Motor neuron (in vitro differentiated cells): ENCODE data around the gene PWP1. TPM values are rescaled to one million over a fixed set of nuclear protein-coding genes. Genes with fewer than 3 reads are reported as not detected.

Experiments
- ATAC-seq, 8 experiments: fragments of 200-7000 bp; cut with Tn5 transposase; replicated peaks in 6 of 8; 2 replicates each; pipeline ENCODE4 v1.8.0; 2021; ENCODE audit warnings: mild to moderate bottlenecking in 8 of 8, moderate library complexity in 8 of 8
- H3K27ac ChIP-seq, 2 donors: fragments of 250-450 bp; sonication (Bioruptor Pico); 2 replicates each; pipeline ENCODE4 v1.9.0; 2021; ENCODE audit warnings: antibody characterized with exemption in 2 of 2, mild to moderate bottlenecking in 2 of 2, moderate library complexity in 1 of 2
- H3K4me1 ChIP-seq, 2 donors: fragments of 250-450 bp; sonication (Bioruptor Pico); replicated peaks in 1 of 2; 2 replicates each; pipeline ENCODE4 v1.6.1; 2021; ENCODE audit warnings: antibody characterized with exemption in 2 of 2, mild to moderate bottlenecking in 2 of 2, moderate library complexity in 1 of 2
- H3K4me3 ChIP-seq, 5 donors: fragments of 250-450 bp; sonication (Bioruptor Pico); 2 replicates each; pipeline ENCODE4 v1.9.0; 2021; ENCODE audit warnings: antibody characterized with exemption in 5 of 5, mild to moderate bottlenecking in 5 of 5, moderate library complexity in 4 of 5
- WGBS, 10 experiments: fragments of 450-650 bp; shearing (Covaris generic); methylation state at CpG; one replicate each; pipeline ENCODE4 v1.0.0; 2022; 5-methylcytosine and 5-hydroxymethylcytosine counted together
- in situ Hi-C, 9 experiments: fragments of 400-800 bp; cut with MboI; loops; one replicate each; pipeline ENCODE4 v1.15.0; 2021; ENCODE audit warnings: low sequenced_read_pairs in 9 of 9, low pct_unique_long_range_greater_than_20kb in 2 of 9; ENCODE audit not compliant: unreplicated experiment in 9 of 9
- total RNA-seq, 8 experiments: library from RNA; unstranded; fragments of 300-600 nt; gene quantifications; 2 replicates each; pipeline versions ENCODE4 v1.2.3 to v1.2.4, GENCODE V29; 2022

Gene PWP1
- total RNA-seq, 8 experiments from 2014 or later = 27.5 to 46.4 (median 39.4) TPM

- ATAC-seq = no peak
- Histone ChIP-seq H3K4me3 (no peak overlapping the region), H3K27ac (no peak overlapping the region), H3K4me1 (peaks cover 0 to 4% of the 10 kb centered on the region in 2 donors)
- WGBS, 10 experiments = 67 to 100% (median 100%) methylated on average over 1 to 4 of the region's 4 CpGs; no CpG with 5 or more reads in 4 of the 10 experiments
- in situ Hi-C loops = no loop called here
Observed at GRCh38 chr12:107657133-107657532, 28.5 kb upstream of the PWP1 start.

- ATAC-seq = no peak
- 69 to 100% (median 85%) methylated on average over 1 to 9 of the region's 9 CpGs; no CpG with 5 or more reads in 2 of the 10 experiments for WGBS, 10 experiments
- Histone ChIP-seq H3K27ac (no peak overlapping the region), H3K4me1 (peaks cover 0 to 4% of the 10 kb centered on the region in 2 donors), H3K4me3 (no peak overlapping the region)
- in situ Hi-C loops = no loop called here
Observed at GRCh38 chr12:107657621-107658020, 28.0 kb upstream of the PWP1 start.

- H3K4me1 ChIP-seq = peaks cover 0 to 4% of the 10 kb centered on the region in 2 donors
- 50 to 100% (median 61%) methylated on average over 2 to 4 of the region's 8 CpGs; no CpG with 5 or more reads in 3 of the 10 experiments for WGBS, 10 experiments
- in situ Hi-C loops = no loop called here
- no peak overlapping the region for H3K4me3 ChIP-seq
- no peak overlapping the region for H3K27ac ChIP-seq
- ATAC-seq = no peak
Observed at GRCh38 chr12:107660235-107660634, 25.4 kb upstream of the PWP1 start.

GRCh38 chr12:107660861-107661415 is 24.7 kb upstream of the PWP1 start:
- 20 to 100% (median 69%) methylated on average over 1 to 10 of the region's 12 CpGs; no CpG with 5 or more reads in 2 of the 10 experiments for WGBS, 10 experiments

GRCh38 chr12:107661830-107662229 is 23.8 kb upstream of the PWP1 start:
- no peak overlapping the region for H3K4me3 ChIP-seq
- peaks cover 0 to 4% of the 10 kb centered on the region in 2 donors for H3K4me1 ChIP-seq
- 6 to 86% (median 64%) methylated on average over 1 to 3 of the region's 3 CpGs for WGBS, 10 experiments
- no peak overlapping the region for H3K27ac ChIP-seq
- ATAC-seq = no peak
- in situ Hi-C loops = no loop called here

More at GRCh38 chr12:107660861-107661415, 24.7 kb upstream of the PWP1 start:
- Histone ChIP-seq H3K27ac (no peak overlapping the region), H3K4me3 (no peak overlapping the region), H3K4me1 (peaks cover 0 to 4% of the 10 kb centered on the region in 2 donors)
- no peak for ATAC-seq
- in situ Hi-C loops = no loop called here

GRCh38 chr12:107662484-107662883 is 23.1 kb upstream of the PWP1 start:
- in situ Hi-C loops = no loop called here
- H3K4me3 ChIP-seq = no peak overlapping the region
- whole genome bisulfite sequencing, 10 experiments = 0 to 100% (median 74%) methylated on average over 1 to 5 of the region's 6 CpGs; no CpG with 5 or more reads in 1 of the 10 experiments
- H3K4me1 ChIP-seq = peaks cover 0 to 4% of the 10 kb centered on the region in 2 donors
- ATAC-seq = no peak
- H3K27ac ChIP-seq = no peak overlapping the region

GRCh38 chr12:107663277-107663676 is 22.3 kb upstream of the PWP1 start:
- peaks cover 0 to 4% of the 10 kb centered on the region in 2 donors for H3K4me1 ChIP-seq
- no peak for ATAC-seq
- in situ Hi-C loops = no loop called here
- no peak overlapping the region for H3K27ac ChIP-seq
- H3K4me3 ChIP-seq = no peak overlapping the region
- WGBS, 10 experiments = 45 to 100% (median 80%) methylated on average over 1 to 6 of the region's 6 CpGs; no CpG with 5 or more reads in 1 of the 10 experiments

- Histone ChIP-seq H3K4me1 (no peaks in the 10 kb centered on the region), H3K4me3 (no peak overlapping the region), H3K27ac (no peak overlapping the region)
- 17 to 100% (median 88%) methylated on average over 1 of the region's 1 CpG for WGBS, 10 experiments
- in situ Hi-C loops = no loop called here
- no peak for ATAC-seq
Observed at GRCh38 chr12:107666009-107666408, 19.6 kb upstream of the PWP1 start.

GRCh38 chr12:107667464-107667863 is 18.1 kb upstream of the PWP1 start:
- in situ Hi-C loops = no loop called here
- H3K27ac ChIP-seq = no peak overlapping the region
- 36 to 100% (median 83%) methylated on average over 1 to 4 of the region's 4 CpGs; no CpG with 5 or more reads in 1 of the 10 experiments for WGBS, 10 experiments
- no peak overlapping the region for H3K4me3 ChIP-seq
- H3K4me1 ChIP-seq = no peaks in the 10 kb centered on the region
- ATAC-seq = no peak

GRCh38 chr12:107668320-107669098 is 17.1 kb upstream of the PWP1 start:
- peak in 4 of 8 experiments; percentile 49 to 80 (median 74) for ATAC-seq
- Histone ChIP-seq H3K4me3 (no peak overlapping the region), H3K27ac (no peak overlapping the region), H3K4me1 (no peaks in the 10 kb centered on the region)
- WGBS, 10 experiments = 17 to 79% (median 57%) methylated on average over 1 to 9 of the region's 9 CpGs
- in situ Hi-C loops = no loop called here

- in situ Hi-C loops = loop anchor here in 1 of 9 experiments (10.0 kb wide), 1 partner anchor 215 kb away; no protein-coding TSS in a partner anchor
- Histone ChIP-seq H3K4me3 (no peak overlapping the region), H3K27ac (no peak overlapping the region), H3K4me1 (no peaks in the 10 kb centered on the region)
- WGBS, 10 experiments = 38 to 100% (median 80%) methylated on average over 1 to 7 of the region's 8 CpGs; no CpG with 5 or more reads in 3 of the 10 experiments
- ATAC-seq = no peak
Observed at GRCh38 chr12:107669946-107670345, 15.7 kb upstream of the PWP1 start.

- Histone ChIP-seq H3K4me1 (no peaks in the 10 kb centered on the region), H3K27ac (no peak overlapping the region), H3K4me3 (no peak overlapping the region)
- in situ Hi-C loops = loop anchor here in 1 of 9 experiments (10.0 kb wide), 1 partner anchor 214 kb away; no protein-coding TSS in a partner anchor
- ATAC-seq = peak in 3 of 8 experiments; percentile 54 to 68 (median 57)
- 0 to 100% (median 43%) methylated on average over 1 to 9 of the region's 10 CpGs for WGBS, 10 experiments
Observed at GRCh38 chr12:107670999-107671643, 14.5 kb upstream of the PWP1 start.

- WGBS, 10 experiments = 0 to 90% methylated on average over 1 to 2 of the region's 6 CpGs; no CpG with 5 or more reads in 8 of the 10 experiments
- in situ Hi-C loops = loop anchor here in 8 of 9 experiments (10.0 to 25.0 kb wide), 2 partner anchors 207 to 210 kb away; no protein-coding TSS in a partner anchor
- ATAC-seq = no peak
Observed at GRCh38 chr12:107677671-107678070, 7.9 kb upstream of the PWP1 start.

More at GRCh38 chr12:107677671-107678070, 7.9 kb upstream of the PWP1 start:
- H3K4me3 ChIP-seq = no peak overlapping the region
- H3K27ac ChIP-seq = no peak overlapping the region
- no peaks in the 10 kb centered on the region for H3K4me1 ChIP-seq
